ENCODE data around the gene SHISA6. TPM values are rescaled to one million over a fixed set of nuclear protein-coding genes. Genes with fewer than 3 reads are reported as not detected.

The SHISA6 gene
- total and polyA plus RNA-seq, 2 donors (not counting 1 experiment from before 2014, with no cell fraction given): not detected

GRCh38 chr17:11241611-11242226, 706 bp downstream of the SHISA6 start:
- Histone ChIP-seq H3K27ac (ENCODE audit: insufficient read depth, low read length) (no peak overlapping the region), H4K20me1 (ENCODE audit: control insufficient read depth, extremely low read depth, insufficient read depth, low read length) (no peaks in the 10 kb centered on the region), H3K9me3 (ENCODE audit: control insufficient read depth, insufficient read depth, low read depth, low read length) (no peaks in the 10 kb centered on the region), H3K9ac (ENCODE audit: insufficient read depth, low read length) (no peak overlapping the region), H3K4me3 (replicated peaks in 1 of 4; ENCODE audit: control extremely low read depth in 1 of 4, insufficient read depth in 1 of 4, low read depth in 3 of 4, low read length in 4 of 4) (no peak overlapping the region), H3K27me3 (ENCODE audit: control insufficient read depth, insufficient read depth, low read length) (no peaks in the 10 kb centered on the region), H3K36me3 (ENCODE audit: control insufficient read depth, insufficient read depth, low read length) (no peaks in the 10 kb centered on the region), H2AFZ (ENCODE audit: low read length) (no peak overlapping the region), H3K4me1 (ENCODE audit: control insufficient read depth, extremely low read depth, insufficient read depth, low read length) (no peaks in the 10 kb centered on the region), H3K79me2 (ENCODE audit: control insufficient read depth, insufficient read depth, low read length) (no peaks in the 10 kb centered on the region), H3K4me2 (ENCODE audit: extremely low read depth, insufficient read depth, low read length) (no peak overlapping the region)
- no peak for DNase-seq (ENCODE audit: low read depth in 2 of 2)
- TF ChIP-seq EZH2 (IDR thresholded peaks at IDR 0.05; ENCODE audit: low read length, missing control alignments): no peak
- TF ChIP-seq CTCF (conservative IDR thresholded peaks at IDR 0.05 in 1 of 2, IDR thresholded peaks at IDR 0.05 in 1 of 2; ENCODE audit: low read depth in 1 of 2, low read length in 2 of 2): no peak

- Histone ChIP-seq H4K20me1 (ENCODE audit: control insufficient read depth, extremely low read depth, insufficient read depth, low read length) (no peaks in the 10 kb centered on the region), H3K4me1 (ENCODE audit: control insufficient read depth, extremely low read depth, insufficient read depth, low read length) (no peaks in the 10 kb centered on the region), H3K79me2 (ENCODE audit: control insufficient read depth, insufficient read depth, low read length) (no peaks in the 10 kb centered on the region), H3K4me2 (ENCODE audit: extremely low read depth, insufficient read depth, low read length) (no peak overlapping the region), H3K4me3 (replicated peaks in 1 of 4; ENCODE audit: control extremely low read depth in 1 of 4, insufficient read depth in 1 of 4, low read depth in 3 of 4, low read length in 4 of 4) (no peak overlapping the region), H3K27ac (ENCODE audit: insufficient read depth, low read length) (no peak overlapping the region), H2AFZ (ENCODE audit: low read length) (no peak overlapping the region), H3K36me3 (ENCODE audit: control insufficient read depth, insufficient read depth, low read length) (no peaks in the 10 kb centered on the region), H3K9me3 (ENCODE audit: control insufficient read depth, insufficient read depth, low read depth, low read length) (no peaks in the 10 kb centered on the region), H3K9ac (ENCODE audit: insufficient read depth, low read length) (no peak overlapping the region), H3K27me3 (ENCODE audit: control insufficient read depth, insufficient read depth, low read length) (no peaks in the 10 kb centered on the region)
- no peak for TF ChIP-seq EZH2 (IDR thresholded peaks at IDR 0.05; ENCODE audit: low read length, missing control alignments)
- TF ChIP-seq CTCF (conservative IDR thresholded peaks at IDR 0.05 in 1 of 2, IDR thresholded peaks at IDR 0.05 in 1 of 2; ENCODE audit: low read depth in 1 of 2, low read length in 2 of 2): no peak
- DNase-seq (ENCODE audit: low read depth in 2 of 2): no peak
Measured at GRCh38 chr17:11242411-11242810, 1.4 kb downstream of the SHISA6 start.

GRCh38 chr17:11244776-11245175, 3.8 kb downstream of the SHISA6 start:
- no peaks in the 10 kb centered on the region for H3K9me3 ChIP-seq (ENCODE audit: control insufficient read depth, insufficient read depth, low read depth, low read length)

More at GRCh38 chr17:11244776-11245175, 3.8 kb downstream of the SHISA6 start:
- H3K9ac ChIP-seq (ENCODE audit: insufficient read depth, low read length): no peak overlapping the region
- no peak overlapping the region for H3K4me2 ChIP-seq (ENCODE audit: extremely low read depth, insufficient read depth, low read length)
- H3K4me3 ChIP-seq (replicated peaks in 1 of 4; ENCODE audit: control extremely low read depth in 1 of 4, insufficient read depth in 1 of 4, low read depth in 3 of 4, low read length in 4 of 4): no peak overlapping the region
- H3K27me3 ChIP-seq (ENCODE audit: control insufficient read depth, insufficient read depth, low read length): no peaks in the 10 kb centered on the region
- DNase-seq (ENCODE audit: low read depth in 2 of 2): no peak
- no peak overlapping the region for H2AFZ ChIP-seq (ENCODE audit: low read length)
- TF ChIP-seq EZH2 (IDR thresholded peaks at IDR 0.05; ENCODE audit: low read length, missing control alignments): no peak
- no peak for TF ChIP-seq CTCF (conservative IDR thresholded peaks at IDR 0.05 in 1 of 2, IDR thresholded peaks at IDR 0.05 in 1 of 2; ENCODE audit: low read depth in 1 of 2, low read length in 2 of 2)
- no peaks in the 10 kb centered on the region for H4K20me1 ChIP-seq (ENCODE audit: control insufficient read depth, extremely low read depth, insufficient read depth, low read length)
- no peak overlapping the region for H3K27ac ChIP-seq (ENCODE audit: insufficient read depth, low read length)
- H3K79me2 ChIP-seq (ENCODE audit: control insufficient read depth, insufficient read depth, low read length): no peaks in the 10 kb centered on the region
- no peaks in the 10 kb centered on the region for H3K36me3 ChIP-seq (ENCODE audit: control insufficient read depth, insufficient read depth, low read length)
- H3K4me1 ChIP-seq (ENCODE audit: control insufficient read depth, extremely low read depth, insufficient read depth, low read length): no peaks in the 10 kb centered on the region

Data from fibroblast of lung (primary cell).